H9 (cell line): Measurements from ENCODE around the gene OVOL3. TPM values are rescaled to one million over a fixed set of nuclear protein-coding genes. Genes with fewer than 3 reads are reported as not detected.

ENCODE experiments used
- DNase-seq: peaks from one replicate; pipeline ENCODE4 v3.0.0-alpha.2; 2017
- H2AFZ ChIP-seq: one replicate; pipeline ENCODE4 v1.6.1; 2013; ENCODE audit warnings: mild to moderate bottlenecking, low read length, control low read depth, moderate library complexity
- H2AK5ac ChIP-seq: 2 replicates; pipeline ENCODE4 v1.6.1; 2013; ENCODE audit warnings: low read length, control low read depth, mixed read lengths; ENCODE audit not compliant: insufficient read length
- H2BK120ac ChIP-seq: one replicate; pipeline ENCODE4 v1.6.1; 2013; ENCODE audit warnings: low read depth, mild to moderate bottlenecking, low read length, control low read depth, inconsistent platforms; ENCODE audit not compliant: poor library complexity, severe bottlenecking
- H2BK12ac ChIP-seq: 2 replicates; pipeline ENCODE4 v1.6.1; 2013; ENCODE audit warnings: low read length, control low read depth, mixed read lengths, low read depth; ENCODE audit not compliant: insufficient read length
- H2BK15ac ChIP-seq: 2 replicates; pipeline ENCODE4 v1.6.1; 2013; ENCODE audit warnings: low read depth, low read length, control low read depth
- H2BK20ac ChIP-seq: one replicate; pipeline ENCODE4 v1.6.1; 2013; ENCODE audit warnings: low read depth, mild to moderate bottlenecking, low read length, control low read depth, inconsistent platforms; ENCODE audit not compliant: poor library complexity, severe bottlenecking
- H2BK5ac ChIP-seq: 2 replicates; pipeline ENCODE4 v1.6.1; 2013; ENCODE audit warnings: low read length, control low read depth, mixed read lengths; ENCODE audit not compliant: insufficient read length
- H3K14ac ChIP-seq: 2 replicates; pipeline ENCODE4 v1.6.1; 2013; ENCODE audit warnings: low read length, control low read depth; ENCODE audit not compliant: insufficient read depth
- H3K18ac ChIP-seq: 2 replicates; pipeline ENCODE4 v1.6.1; 2013; ENCODE audit warnings: low read depth, mild to moderate bottlenecking, mixed read lengths, low read length, control low read depth; ENCODE audit not compliant: insufficient read length
- H3K23ac ChIP-seq: 2 replicates; pipeline ENCODE4 v1.6.1; 2013; ENCODE audit warnings: low read length, control low read depth, mixed read lengths, low read depth; ENCODE audit not compliant: insufficient read length
- H3K23me2 ChIP-seq: 2 replicates; pipeline ENCODE4 v1.6.1; 2013; ENCODE audit warnings: low read depth, mild to moderate bottlenecking, mixed read lengths, low read length, control low read depth; ENCODE audit not compliant: insufficient read length, poor library complexity, severe bottlenecking
- H3K27ac ChIP-seq: 2 replicates; pipeline ENCODE4 v1.5.1; 2013; ENCODE audit warnings: low read length, control low read depth, mixed read lengths, low read depth; ENCODE audit not compliant: insufficient read length
- H3K27me3 ChIP-seq: 2 replicates; pipeline ENCODE4 v1.6.1; 2013; ENCODE audit warnings: low read length, control low read depth, inconsistent platforms; ENCODE audit not compliant: insufficient read depth
- H3K4ac ChIP-seq: 2 replicates; pipeline ENCODE4 v1.6.1; 2013; ENCODE audit warnings: low read depth, mild to moderate bottlenecking, control low read depth, inconsistent platforms, low read length, moderate library complexity
- H3K4me1 ChIP-seq: 2 replicates; pipeline ENCODE4 v1.6.1; 2013; ENCODE audit warnings: low read length, control low read depth, inconsistent platforms; ENCODE audit not compliant: insufficient read depth
- H3K4me2 ChIP-seq: 2 replicates; pipeline ENCODE4 v1.6.1; 2013; ENCODE audit warnings: low read length, control low read depth, mixed read lengths; ENCODE audit not compliant: insufficient read length, insufficient read depth
- H3K56ac ChIP-seq: 2 replicates; pipeline ENCODE4 v1.6.1; 2013; ENCODE audit warnings: low read depth, mild to moderate bottlenecking, mixed read lengths, low read length, control low read depth; ENCODE audit not compliant: insufficient read length
- H3K79me1 ChIP-seq: 2 replicates; pipeline ENCODE4 v1.6.1; 2013; ENCODE audit warnings: low read depth, mild to moderate bottlenecking, moderate library complexity, low read length, control low read depth, inconsistent platforms; ENCODE audit not compliant: insufficient read depth, poor library complexity, severe bottlenecking
- H3K79me2 ChIP-seq: 2 replicates; pipeline ENCODE4 v1.6.1; 2013; ENCODE audit warnings: low read length, control low read depth, inconsistent platforms; ENCODE audit not compliant: insufficient read depth
- H3K9ac ChIP-seq: 2 replicates; pipeline ENCODE4 v1.6.1; 2013; ENCODE audit warnings: low read length, control low read depth, mixed read lengths; ENCODE audit not compliant: insufficient read length; ENCODE audit errors: extremely low read depth
- H3K9me3 ChIP-seq: one replicate; pipeline ENCODE4 v1.6.1; 2013; ENCODE audit warnings: low read depth, low read length, inconsistent platforms; ENCODE audit not compliant: control insufficient read depth
- H3T11ph ChIP-seq: one replicate; pipeline ENCODE4 v1.6.1; 2013; ENCODE audit warnings: mild to moderate bottlenecking, low read length, control low read depth, inconsistent platforms
- H4K20me1 ChIP-seq: one replicate; pipeline ENCODE4 v1.6.1; 2013; ENCODE audit not compliant: control insufficient read depth, insufficient read length, insufficient read depth
- H4K5ac ChIP-seq: 2 replicates; pipeline ENCODE4 v1.6.1; 2013; ENCODE audit warnings: low read depth, mild to moderate bottlenecking, mixed read lengths, low read length, control low read depth; ENCODE audit not compliant: insufficient read length
- H4K8ac ChIP-seq: replicated peaks from 2 replicates; pipeline ENCODE4 v1.6.1; 2013; ENCODE audit warnings: low read length, control low read depth, mixed read lengths, low read depth; ENCODE audit not compliant: insufficient read length
- H4K91ac ChIP-seq: 2 replicates; pipeline ENCODE4 v1.6.1; 2013; ENCODE audit warnings: low read depth, mild to moderate bottlenecking, moderate library complexity, mixed read lengths, low read length, control low read depth; ENCODE audit not compliant: insufficient read length
- H3K27ac Mint-ChIP-seq, 3 experiments: 2 replicates in 2 of 3; 3 replicates in 1 of 3; pipeline ENCODE4 v1.8.0; 2020 to 2021; ENCODE audit warnings: mixed read lengths in 3 of 3, mild to moderate bottlenecking in 1 of 3, moderate library complexity in 1 of 3
- H3K27me3 Mint-ChIP-seq: 2 replicates; pipeline ENCODE4 v1.8.0; 2021; ENCODE audit warnings: low read depth, mild to moderate bottlenecking, moderate library complexity, mixed read lengths
- H3K36me3 Mint-ChIP-seq, 3 experiments: 2 replicates in 2 of 3; 3 replicates in 1 of 3; pipeline ENCODE4 v1.8.0; 2020 to 2021; ENCODE audit warnings: low read depth in 3 of 3, mixed read lengths in 3 of 3; ENCODE audit not compliant: insufficient read depth in 1 of 3
- H3K4me1 Mint-ChIP-seq, 2 experiments: 2 replicates each; pipeline ENCODE4 v1.8.0; 2020; ENCODE audit warnings: mixed read lengths in 2 of 2
- H3K4me3 Mint-ChIP-seq, 2 experiments: 2 replicates in 1 of 2; 3 replicates in 1 of 2; pipeline ENCODE4 v1.8.0; 2020 to 2021; ENCODE audit warnings: mild to moderate bottlenecking in 2 of 2, mixed read lengths in 2 of 2, moderate library complexity in 1 of 2
- H3K9me3 Mint-ChIP-seq, 2 experiments: 2 replicates in 1 of 2; 3 replicates in 1 of 2; pipeline ENCODE4 v1.8.0; 2020; ENCODE audit warnings: mild to moderate bottlenecking in 2 of 2, mixed read lengths in 2 of 2, moderate library complexity in 1 of 2
- CTCF ChIP-seq: fragments of 200-600 bp; sonication (generic); conservative IDR thresholded peaks from 3 replicates; pipeline ENCODE4 v1.8.0; 2021; ENCODE audit warnings: antibody characterized with exemption, mild to moderate bottlenecking
- WGBS: extraction: QIAGEN DNeasy Blood & Tissue Kit; methylation state at CpG from one replicate; pipeline ENCODE4 v1.1.7; 2013; ENCODE audit warnings: missing lambda C conversion rate, low lambda C conversion rate, mixed read lengths; ENCODE audit not compliant: insufficient read length; ENCODE audit errors: extremely low coverage; 5-methylcytosine and 5-hydroxymethylcytosine counted together
- total RNA-seq: library from RNA; stranded (reverse); gene quantifications from 2 replicates; pipeline ENCODE4 v1.2.1, GENCODE V29; 2021

Gene OVOL3
- total RNA-seq, 1 experiment from 2014 or later, result not detected

GRCh38 chr19:36082916-36083315, 28.0 kb upstream of the OVOL3 start:
- no peak for DNase-seq
- WGBS, result no CpG with 5 or more reads among the region's 13 CpGs

More at GRCh38 chr19:36082916-36083315, 28.0 kb upstream of the OVOL3 start:
- no peak overlapping the region for H3T11ph ChIP-seq
- H3K27me3 ChIP-seq, result no peaks in the 10 kb centered on the region
- H3K27ac ChIP-seq, result no peak overlapping the region
- H3K14ac ChIP-seq, result no peak overlapping the region
- H3K18ac ChIP-seq, result no peak overlapping the region
- no peak overlapping the region for H2AK5ac ChIP-seq
- H3K79me1 ChIP-seq, result no peaks in the 10 kb centered on the region
- H3K9me3 ChIP-seq, result no peaks in the 10 kb centered on the region
- H3K56ac ChIP-seq, result no peak overlapping the region
- no peak overlapping the region for H4K8ac ChIP-seq
- Mint-ChIP-seq H3K4me1 (no peaks in the 10 kb centered on the region), H3K9me3 (no peaks in the 10 kb centered on the region), H3K4me3 (no peak overlapping the region), H3K27me3 (no peaks in the 10 kb centered on the region), H3K27ac (no peak overlapping the region), H3K36me3 (peaks cover 49 to 80% (median 68%) of the 10 kb centered on the region in 3 experiments; a peak in 6 of 7 replicates)
- no peak overlapping the region for H2AFZ ChIP-seq
- peaks cover 2% of the 10 kb centered on the region for H4K20me1 ChIP-seq
- no peak overlapping the region for H2BK120ac ChIP-seq
- H2BK15ac ChIP-seq, result no peak overlapping the region
- no peak overlapping the region for H2BK12ac ChIP-seq
- no peaks in the 10 kb centered on the region for H3K4me1 ChIP-seq
- H3K23ac ChIP-seq, result no peak overlapping the region
- H3K4me2 ChIP-seq, result no peak overlapping the region
- no peak overlapping the region for H4K91ac ChIP-seq
- TF ChIP-seq CTCF, result no peak
- no peak overlapping the region for H3K4ac ChIP-seq
- no peaks in the 10 kb centered on the region for H3K23me2 ChIP-seq
- no peak overlapping the region for H4K5ac ChIP-seq
- H2BK5ac ChIP-seq, result no peak overlapping the region
- H3K79me2 ChIP-seq, result no peaks in the 10 kb centered on the region
- H2BK20ac ChIP-seq, result no peak overlapping the region
- H3K9ac ChIP-seq, result no peak overlapping the region
